Heart left ventricle (tissue), 16 donors: Measurements from ENCODE around the gene PABPN1L. TPM values are rescaled to one million over a fixed set of nuclear protein-coding genes. Genes with fewer than 3 reads are reported as not detected.

Source experiments
- ATAC-seq, 4 donors: fragments of 200-7000 bp; cut with Tn5 transposase; one replicate each; pipeline ENCODE4 v1.9.1; 2020 to 2022; ENCODE audit warnings: moderate library complexity in 4 of 4, mild to moderate bottlenecking in 3 of 4, moderate number of reproducible peaks in 1 of 4
- DNase-seq, 5 donors: peaks; one replicate each; pipeline ENCODE4 v3.0.0-alpha.2; 2020
- H3K27ac ChIP-seq, 12 donors: fragments of 200-600 bp; sonication (generic) in 4 of 12; one replicate each; pipeline versions ENCODE4 v1.5.0 to v1.8.0; 2016 to 2022; ENCODE audit warnings: mild to moderate bottlenecking in 2 of 12
- H3K27me3 ChIP-seq, 9 donors: fragments of 200-600 bp; sonication (generic) in 2 of 9; one replicate each; pipeline versions ENCODE4 v1.5.1 to v1.8.0; 2016 to 2022; ENCODE audit warnings: mild to moderate bottlenecking in 3 of 9
- H3K36me3 ChIP-seq, 9 donors: fragments of 200-600 bp; sonication (generic) in 2 of 9; one replicate each; pipeline versions ENCODE4 v1.5.0 to v1.8.0; 2018 to 2022; ENCODE audit warnings: mild to moderate bottlenecking in 2 of 9
- H3K4me1 ChIP-seq, 12 donors: fragments of 200-600 bp; sonication (generic) in 4 of 12; one replicate each; pipeline versions ENCODE4 v1.5.0 to v1.8.0; 2016 to 2022; ENCODE audit warnings: mild to moderate bottlenecking in 3 of 12
- H3K4me3 ChIP-seq, 12 donors: fragments of 200-600 bp; sonication (generic) in 4 of 12; one replicate each; pipeline versions ENCODE4 v1.5.0 to v1.8.0; 2017 to 2022; ENCODE audit warnings: mild to moderate bottlenecking in 9 of 12, moderate library complexity in 4 of 12
- H3K9me3 ChIP-seq, 12 donors: fragments of 200-600 bp; sonication (generic) in 4 of 12; one replicate each; pipeline versions ENCODE4 v1.5.0 to v1.8.0; 2016 to 2022; ENCODE audit warnings: mild to moderate bottlenecking in 1 of 12
- CTCF ChIP-seq, 12 donors: fragments of 200-600 bp; sonication (generic) in 4 of 12; IDR thresholded peaks; one replicate each; pipeline versions ENCODE4 v1.5.0 to v1.8.0; 2018 to 2022; ENCODE audit warnings: antibody characterized with exemption in 12 of 12, mild to moderate bottlenecking in 5 of 12
- POLR2A ChIP-seq, 2 donors: fragments of 450-650 bp; IDR thresholded peaks; one replicate each; pipeline ENCODE4 v1.6.1; 2017; ENCODE audit warnings: antibody characterized with exemption in 2 of 2, mild to moderate bottlenecking in 2 of 2, moderate library complexity in 2 of 2
- WGBS, 4 donors: extraction: QIAGEN DNeasy Blood & Tissue Kit in 2 of 4; methylation state at CpG; one replicate each; pipeline versions ENCODE4 v1.1.5 to v1.1.7; 2013 to 2018; 5-methylcytosine and 5-hydroxymethylcytosine counted together
- intact Hi-C, 10 donors: fragments of 100-400 bp; cut with DNase I; formaldehyde crosslinking; loops; one replicate each; pipeline versions ENCODE4 v1.11.1 to v1.14.2; 2022
- polyA plus RNA-seq, 2 donors: library from polyadenylated mRNA; stranded (reverse); fragments of 200-250 nt; gene quantifications; one replicate each; pipeline ENCODE4 v1.2.3, GENCODE V29; 2013
- total RNA-seq, 9 donors: library from RNA; depleted of rRNA in 2 of 9; stranded (reverse); fragments of >200 nt in 2 of 9; fragmentation: NEBNext Ultra II Directional in 3 of 9; extraction: Animal tissue kit (Norgen Biotek cat#: 25700) in 3 of 9; gene quantifications; one replicate each; pipeline versions ENCODE4 v1.1.0 to v1.2.4, GENCODE V29; 2016 to 2023
- donor health status: ischemic (EF 13 %, LVEDD 7.1; RV severe dilation, severe dysfunction).
- donor health status: healthy with polysubstance abuse.
- donor health status: DM: no; HTN: yes; CAD: no.
- donor health status: DM: no; HTN: no; CAD: no.
- donor health status: ischemic (EF 25% LVEDD 6.9; RV normal size, moderate dysfunction).
- donor health status: ischemic (EF 25% LVEDD 5.7; RV mildly dilated, moderate dysfunction).
- donor health status: healthy.
- donor health status: DM: yes; HTN: yes; CAD: no.
- donor health status: ischemic (EF 35%, LVEDD 5.7; RV mildly dilated, moderate dysfunction).
- donor health status: nonischemic (EF 11% LVEDD 7.7; RV severe dilation, severe dysfunction).
- donor health status: DM: yes; HTN: yes; CAD: no.
- donor health status: PGD.
- donor health status: ischemic (EF 29% LVEDD 5.4; RV normal size, mild dysfunction).
- donor health status: nonischemic (EF 23%, LVEDD 6.1; RV moderate dilation, normal function).

Gene PABPN1L
- total and polyA plus RNA-seq, 11 donors: not detected

- Histone ChIP-seq H3K27ac (no peak overlapping the region), H3K27me3 (no peaks in the 10 kb centered on the region), H3K36me3 (peaks cover 0 to 36% (median 11%) of the 10 kb centered on the region in 9 donors), H3K4me1 (no peaks in the 10 kb centered on the region), H3K9me3 (no peaks in the 10 kb centered on the region), H3K4me3 (no peak overlapping the region)
- intact Hi-C loops: no loop called here
- 85 to 94% (median 92%) methylated on average over 11 to 14 of the region's 14 CpGs for WGBS, 4 donors
- TF ChIP-seq CTCF (IDR thresholded peaks at IDR 0.05): no peak
- no peak for TF ChIP-seq POLR2A (IDR thresholded peaks at IDR 0.05)
- ATAC-seq: no peak
- DNase-seq: no peak
Observed at GRCh38 chr16:88830783-88831182, 35.7 kb downstream of the PABPN1L start.

DNA sequence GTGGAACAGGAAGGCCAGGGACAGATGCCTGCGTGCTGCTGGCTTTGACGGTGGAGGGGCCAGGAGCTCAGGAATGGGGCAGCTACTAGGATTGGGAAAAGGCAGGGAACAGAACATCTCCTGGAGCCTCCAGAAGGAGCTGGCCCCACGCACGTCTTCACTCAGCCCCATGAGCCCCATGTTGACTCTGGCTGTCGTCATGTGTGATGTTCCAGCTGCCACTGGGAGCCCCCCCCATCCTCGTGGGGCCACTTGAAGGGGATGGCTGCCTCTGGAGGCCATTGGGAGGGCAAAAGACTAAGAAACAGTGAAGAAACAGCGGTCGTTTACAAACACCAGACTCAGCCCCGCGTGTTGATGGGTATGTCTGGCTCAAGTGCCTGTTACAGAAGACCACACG, 36.2 kb downstream of the PABPN1L start:
- DNase-seq: peak in 1 of 5 donors; percentile 63
- peak; percentile 8 to 47 (median 26) for ATAC-seq
- no peak for TF ChIP-seq POLR2A (IDR thresholded peaks at IDR 0.05)
- no peak for TF ChIP-seq CTCF (IDR thresholded peaks at IDR 0.05)
- Histone ChIP-seq H3K9me3 (no peaks in the 10 kb centered on the region), H3K36me3 (peaks cover 0 to 33% (median 8%) of the 10 kb centered on the region in 9 donors), H3K27ac (no peak overlapping the region), H3K27me3 (no peaks in the 10 kb centered on the region), H3K4me1 (no peaks in the 10 kb centered on the region), H3K4me3 (no peak overlapping the region)
- intact Hi-C loops: no loop called here
- 63 to 73% (median 70%) methylated on average over 9 to 11 of the region's 11 CpGs for WGBS, 4 donors

DNA sequence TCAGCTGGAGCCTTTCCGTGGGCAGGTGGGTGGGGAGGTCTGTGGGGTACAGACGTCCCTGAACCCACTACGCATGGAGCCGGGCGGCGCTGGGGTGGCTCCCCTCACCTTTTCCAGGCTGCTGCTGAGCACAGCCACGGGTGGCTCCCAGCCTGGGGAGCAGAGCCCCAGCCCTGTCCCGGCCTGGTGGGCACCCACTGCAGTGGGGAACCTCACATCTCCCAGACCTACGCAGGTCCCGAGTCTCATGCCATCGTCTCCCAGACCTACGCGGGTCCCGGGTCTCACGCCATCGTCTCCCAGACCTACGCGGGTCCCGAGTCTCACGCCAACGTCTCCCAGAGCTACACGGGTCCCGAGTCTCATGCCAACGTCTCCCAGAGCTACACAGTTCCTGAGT, 37.7 kb downstream of the PABPN1L start:
- Histone ChIP-seq H3K4me1 (no peaks in the 10 kb centered on the region), H3K9me3 (no peaks in the 10 kb centered on the region), H3K36me3 (peaks cover 0 to 33% (median 4%) of the 10 kb centered on the region in 9 donors), H3K27ac (no peak overlapping the region), H3K4me3 (no peak overlapping the region), H3K27me3 (no peaks in the 10 kb centered on the region)
- no peak for ATAC-seq
- 89 to 92% (median 90%) methylated on average over 20 to 24 of the region's 24 CpGs for WGBS, 4 donors
- TF ChIP-seq CTCF (IDR thresholded peaks at IDR 0.05) (no peak), POLR2A (IDR thresholded peaks at IDR 0.05) (no peak)
- intact Hi-C loops: no loop called here
- DNase-seq: no peak

DNA sequence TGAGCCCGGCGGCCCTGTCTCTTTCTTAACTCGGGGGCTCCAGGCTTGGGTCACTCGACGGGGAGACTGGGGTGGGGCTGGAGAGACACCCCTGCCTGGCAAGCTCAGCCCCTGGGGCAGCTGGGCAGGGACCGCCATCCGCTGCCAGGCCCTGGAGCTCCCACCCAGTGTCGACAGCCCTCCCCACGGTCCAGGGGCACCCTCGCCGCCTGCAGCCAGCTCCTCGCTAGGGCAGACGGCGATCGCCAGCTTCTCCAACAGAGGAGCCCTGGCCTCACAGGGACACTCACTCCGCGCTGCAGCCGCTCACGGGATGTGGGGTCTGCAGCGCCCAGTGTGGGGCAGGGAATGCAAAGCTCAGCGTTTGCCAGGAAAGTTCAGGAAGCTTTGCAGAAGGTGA, 38.7 kb downstream of the PABPN1L start:
- no peak for TF ChIP-seq CTCF (IDR thresholded peaks at IDR 0.05)
- TF ChIP-seq POLR2A (IDR thresholded peaks at IDR 0.05): no peak
- Histone ChIP-seq H3K9me3 (no peaks in the 10 kb centered on the region), H3K36me3 (peaks cover 0 to 39% (median 4%) of the 10 kb centered on the region in 9 donors), H3K4me3 (no peak overlapping the region), H3K4me1 (no peaks in the 10 kb centered on the region), H3K27me3 (no peaks in the 10 kb centered on the region), H3K27ac (no peak overlapping the region)
- WGBS, 4 donors: 90 to 95% (median 93%) methylated on average over 10 to 21 of the region's 21 CpGs
- DNase-seq: no peak
- no peak for ATAC-seq
- intact Hi-C loops: no loop called here
